ENCODE measurements around the gene KCNK2.
A peak's percentile ranks its signal among the peaks of the same experiment; 100 is the strongest.

Gene KCNK2

GRCh38 chr1:215101511-215101910, 19.0 kb downstream of the KCNK2 start:
- DNase-seq, result no peak

- DNase-seq, result no peak
Measured at GRCh38 chr1:215104283-215104682, 21.7 kb downstream of the KCNK2 start.

GRCh38 chr1:215106067-215106466, 23.5 kb downstream of the KCNK2 start:
- no peak for DNase-seq

- no peak for DNase-seq
Measured at GRCh38 chr1:215109171-215109570, 26.6 kb downstream of the KCNK2 start.

GRCh38 chr1:215111916-215112315, 29.4 kb downstream of the KCNK2 start:
- DNase-seq, result no peak

- no peak for DNase-seq
Measured at GRCh38 chr1:215113776-215114153, 31.2 kb downstream of the KCNK2 start.

- DNase-seq, result no peak
Measured at GRCh38 chr1:215114154-215114933, 31.8 kb downstream of the KCNK2 start.

- DNase-seq, result no peak
Measured at GRCh38 chr1:215115760-215116159, 33.2 kb downstream of the KCNK2 start.

- no peak for DNase-seq
Measured at GRCh38 chr1:215118081-215118480, 35.5 kb downstream of the KCNK2 start.

- DNase-seq, result no peak
Measured at GRCh38 chr1:215119056-215119455, 36.5 kb downstream of the KCNK2 start.

- DNase-seq, result no peak
Measured at GRCh38 chr1:215119719-215120365, 37.3 kb downstream of the KCNK2 start.

- no peak for DNase-seq
Measured at GRCh38 chr1:215128504-215128903, 46.0 kb downstream of the KCNK2 start.

GRCh38 chr1:215131291-215131690, 48.8 kb downstream of the KCNK2 start:
- DNase-seq, result no peak

- DNase-seq, result no peak
Measured at GRCh38 chr1:215132156-215132555, 49.6 kb downstream of the KCNK2 start.

GRCh38 chr1:215133532-215133931, 51.0 kb downstream of the KCNK2 start:
- no peak for DNase-seq

GRCh38 chr1:215137985-215138384, 55.4 kb downstream of the KCNK2 start:
- no peak for DNase-seq

- no peak for DNase-seq
Measured at GRCh38 chr1:215140135-215140534, 57.6 kb downstream of the KCNK2 start.

GRCh38 chr1:215141460-215141859, 58.9 kb downstream of the KCNK2 start:
- DNase-seq, result no peak

GRCh38 chr1:215143497-215143896, 61.0 kb downstream of the KCNK2 start:
- no peak for DNase-seq

- peak in 1 of 2 experiments; percentile 3 for DNase-seq
Measured at GRCh38 chr1:215146240-215146975, 63.9 kb downstream of the KCNK2 start.

- no peak for DNase-seq
Measured at GRCh38 chr1:215147024-215147423, 64.5 kb downstream of the KCNK2 start.

- DNase-seq, result no peak
Measured at GRCh38 chr1:215151841-215152549, 69.5 kb downstream of the KCNK2 start.

- DNase-seq, result no peak
Measured at GRCh38 chr1:215156232-215156631, 73.7 kb downstream of the KCNK2 start.

All from activated CD4-positive, alpha-beta T cell treated with anti-CD3 and anti-CD28 coated beads, Interleukin-2, amount 50 U/mL, for 48 hours (primary cell).